HG03439 (cell line): ENCODE measurements around the gene ZBTB7C.

Experiments used
- ATAC-seq: cut with Tn5 transposase; IDR thresholded peaks from one replicate; pipeline ENCODE4 v1.9.1; 2021; ENCODE audit warnings: mild to moderate bottlenecking, moderate library complexity; ENCODE audit not compliant: unreplicated experiment

The ZBTB7C gene

DNA sequence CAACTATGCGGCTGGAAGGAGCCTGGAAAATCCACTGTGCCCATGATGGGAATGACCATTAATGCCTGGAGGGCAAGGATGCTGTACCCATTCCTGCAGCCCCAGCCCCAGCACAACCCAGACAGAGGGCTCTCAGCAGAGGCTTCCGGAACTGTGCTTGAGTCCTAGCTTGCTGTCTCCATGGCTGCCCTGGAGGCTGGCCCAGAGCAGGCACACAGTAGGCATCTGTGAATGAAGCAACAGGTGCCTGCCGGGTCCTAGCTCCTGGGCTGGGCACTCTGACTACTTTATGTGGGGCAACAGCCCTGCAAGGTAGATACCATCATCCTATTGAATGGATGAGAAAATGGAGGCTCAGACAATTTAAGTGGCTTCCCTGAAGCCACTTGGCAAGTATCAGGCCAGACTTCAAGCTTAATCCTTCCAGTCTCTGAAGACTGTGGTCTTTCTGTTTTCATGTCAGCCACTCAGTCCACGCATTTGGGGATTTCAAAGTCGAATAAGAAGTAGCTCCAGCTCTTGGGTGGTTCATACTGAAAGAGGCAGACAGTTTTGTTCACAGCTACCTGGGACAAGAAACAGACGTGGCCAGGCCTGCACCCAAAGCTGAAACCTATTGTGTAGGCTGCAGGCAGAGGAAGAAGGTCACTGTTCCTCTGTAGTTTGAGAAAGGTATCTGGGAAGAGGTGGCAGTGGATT, 237.5 kb downstream of the ZBTB7C start:
- ATAC-seq = no peak

DNA sequence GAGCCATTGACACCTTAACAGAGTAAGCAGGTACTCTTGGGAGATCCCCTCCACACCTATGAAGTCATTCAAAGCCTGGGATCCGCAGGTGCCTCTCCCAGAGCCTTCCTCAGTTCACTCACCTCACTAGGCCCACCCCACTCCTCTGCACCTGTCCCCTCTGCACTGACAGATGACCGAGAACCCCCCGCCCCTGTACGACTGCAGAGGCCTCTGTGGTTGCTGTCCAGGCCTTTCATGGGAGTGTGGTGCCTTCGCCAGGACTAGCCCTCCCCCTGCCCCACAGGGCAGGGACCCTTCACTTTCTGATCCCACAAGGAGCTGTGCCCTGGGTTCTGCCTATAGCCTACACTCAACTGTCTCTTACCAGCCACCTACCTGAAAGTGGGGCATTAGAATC, 238.5 kb downstream of the ZBTB7C start:
- ATAC-seq = no peak

DNA sequence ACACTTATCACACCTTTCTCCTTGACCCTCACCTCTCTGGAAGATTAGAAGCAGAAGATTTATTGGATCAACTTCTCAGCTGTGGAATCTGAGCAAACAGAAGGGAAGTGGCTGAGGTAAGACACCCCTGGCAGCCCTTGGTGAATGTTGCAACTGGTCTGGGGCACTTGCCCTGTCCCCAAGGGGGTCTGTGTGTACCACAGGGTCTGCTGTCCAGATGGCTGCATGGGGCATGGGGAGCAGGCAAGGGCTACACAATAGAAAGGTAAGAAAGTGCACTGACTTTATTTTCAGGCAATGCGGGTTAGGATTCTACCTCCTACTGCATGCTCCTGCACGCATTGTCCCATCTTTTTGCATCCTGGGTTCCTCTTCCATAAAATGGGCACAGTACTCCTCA, 240.3 kb downstream of the ZBTB7C start:
- ATAC-seq = no peak

DNA sequence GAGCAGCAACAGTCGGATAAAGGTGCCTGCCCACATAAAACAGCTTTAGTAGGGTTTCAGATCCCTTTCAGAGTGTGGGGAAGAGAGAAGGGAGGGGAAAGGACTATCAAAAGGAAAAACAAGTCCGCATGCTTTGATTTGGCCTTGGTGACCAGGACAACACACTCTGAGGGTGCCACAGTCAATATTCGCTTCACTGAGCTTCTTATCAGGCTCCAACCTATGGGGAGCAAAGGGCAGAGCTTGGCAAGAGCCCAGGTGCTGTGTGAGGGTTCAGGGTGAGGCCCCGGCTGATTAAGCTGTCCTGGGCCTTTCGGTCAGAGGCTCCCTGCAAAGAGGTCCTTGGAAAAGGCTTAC, 241.3 kb downstream of the ZBTB7C start:
- no peak for ATAC-seq

DNA sequence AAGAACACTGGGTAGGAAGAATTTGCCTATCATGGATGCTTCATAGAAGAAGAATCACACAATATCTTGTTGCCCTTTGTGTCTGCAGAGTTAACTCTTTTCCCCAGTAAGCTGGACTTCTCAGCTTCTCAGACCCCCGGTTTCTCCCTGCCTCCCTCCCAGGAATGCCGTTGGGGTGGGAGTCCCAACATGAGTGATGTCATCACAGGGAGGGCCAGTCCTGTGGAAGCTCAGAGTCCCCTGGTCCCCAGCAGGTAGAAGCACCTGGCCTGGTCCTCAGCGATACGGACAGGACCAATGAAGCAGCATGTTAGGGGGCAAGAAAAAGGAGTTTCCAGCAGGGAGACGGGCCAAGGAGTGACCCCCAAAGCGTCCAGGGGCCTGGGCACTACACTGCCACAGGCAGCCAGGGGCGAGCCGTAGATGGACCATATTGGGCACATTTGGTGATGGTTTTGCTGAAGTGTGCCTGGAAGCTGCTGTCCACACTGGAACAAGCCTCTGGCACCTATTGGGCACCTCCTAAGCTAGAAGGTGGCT, 242.8 kb downstream of the ZBTB7C start:
- ATAC-seq = no peak

DNA sequence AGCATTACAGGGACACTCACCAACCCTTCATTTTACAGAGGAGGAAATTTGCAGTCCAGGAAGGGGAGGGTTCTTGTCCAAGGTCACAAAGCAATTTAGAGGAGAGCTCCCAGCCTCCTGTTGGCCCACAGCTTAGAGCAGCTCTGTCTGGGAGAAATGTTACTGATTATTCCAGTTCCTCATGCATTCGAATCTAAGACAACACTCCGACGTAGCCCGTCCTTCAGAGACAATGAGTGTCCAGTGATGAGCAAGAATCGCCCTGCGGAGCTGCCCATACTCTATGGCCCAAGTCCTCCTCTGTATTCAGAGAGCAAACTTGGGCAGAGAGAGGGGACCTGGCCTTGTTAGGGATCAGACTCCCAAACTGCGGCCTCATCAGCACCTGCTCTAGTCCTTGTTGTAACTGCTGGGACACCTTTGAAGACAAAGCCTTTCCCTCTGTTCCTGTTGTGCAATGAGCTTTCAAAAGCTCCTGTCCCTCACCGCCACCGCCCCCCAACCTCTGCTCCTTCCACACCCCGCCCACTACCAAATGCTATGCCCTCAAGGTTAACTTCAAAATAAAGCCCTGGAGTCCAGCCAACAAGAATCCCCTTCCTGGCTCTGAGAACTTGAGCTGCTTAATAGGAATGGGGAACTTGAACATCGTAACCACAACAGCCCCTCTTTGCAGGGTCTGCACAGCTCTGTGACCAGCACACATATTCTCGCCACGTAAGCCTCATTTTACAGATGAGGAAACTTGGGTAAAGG, 243.9 kb downstream of the ZBTB7C start:
- no peak for ATAC-seq

DNA sequence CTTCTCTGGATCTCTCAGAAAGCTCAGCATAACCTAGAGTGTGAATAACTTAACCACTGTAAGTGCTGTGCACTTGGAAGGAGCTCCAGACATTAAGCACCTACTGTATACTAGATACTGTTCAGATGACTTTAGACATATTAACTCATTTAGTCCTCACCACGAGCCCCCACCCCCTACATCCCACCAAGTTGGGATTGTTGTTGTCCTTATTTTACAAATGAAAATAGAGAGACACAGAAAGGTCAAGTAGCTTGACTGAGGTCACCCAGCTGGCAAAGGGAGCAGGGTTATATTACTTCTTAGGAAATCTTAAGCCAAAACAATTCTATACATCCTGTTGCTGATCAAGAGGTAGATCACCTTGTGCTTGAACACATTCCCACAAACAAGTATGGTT, 244.5 kb downstream of the ZBTB7C start:
- no peak for ATAC-seq

DNA sequence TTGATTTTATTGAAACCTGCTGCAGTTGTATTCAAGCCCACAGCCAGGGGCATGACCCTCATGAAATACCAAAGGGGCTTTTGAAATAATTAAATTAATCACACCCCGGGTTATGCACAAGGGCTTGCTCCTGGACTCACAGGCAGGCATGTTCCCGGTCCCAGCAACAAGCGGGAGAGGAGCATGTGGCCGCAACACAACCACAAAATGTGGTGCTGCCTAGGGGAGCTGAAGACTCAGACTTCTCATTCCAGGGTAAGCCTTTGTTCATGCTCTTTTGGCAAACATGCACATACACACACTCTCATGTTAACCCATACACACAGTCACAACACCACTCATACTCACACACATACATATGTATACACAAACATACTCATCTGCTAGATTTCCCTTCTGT, 245.1 kb downstream of the ZBTB7C start:
- no peak for ATAC-seq

DNA sequence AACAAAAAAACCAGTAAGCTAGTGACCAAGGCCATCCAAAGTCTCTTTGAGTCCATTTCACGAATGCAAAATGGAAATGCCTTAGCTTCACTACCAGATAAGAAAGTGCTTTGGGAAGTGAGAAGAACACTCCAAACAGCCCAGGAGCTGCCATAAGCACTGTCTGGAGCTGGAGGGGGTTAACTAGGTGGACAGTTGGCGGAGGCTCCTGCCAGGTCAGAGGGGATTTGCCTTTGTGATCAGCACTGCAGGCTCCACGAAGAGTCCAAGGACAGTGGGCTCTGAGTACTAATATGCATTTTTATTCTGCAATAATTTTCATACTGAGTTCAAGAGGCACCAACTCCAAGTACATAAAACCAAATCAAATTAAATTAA, 245.5 kb downstream of the ZBTB7C start:
- no peak for ATAC-seq

DNA sequence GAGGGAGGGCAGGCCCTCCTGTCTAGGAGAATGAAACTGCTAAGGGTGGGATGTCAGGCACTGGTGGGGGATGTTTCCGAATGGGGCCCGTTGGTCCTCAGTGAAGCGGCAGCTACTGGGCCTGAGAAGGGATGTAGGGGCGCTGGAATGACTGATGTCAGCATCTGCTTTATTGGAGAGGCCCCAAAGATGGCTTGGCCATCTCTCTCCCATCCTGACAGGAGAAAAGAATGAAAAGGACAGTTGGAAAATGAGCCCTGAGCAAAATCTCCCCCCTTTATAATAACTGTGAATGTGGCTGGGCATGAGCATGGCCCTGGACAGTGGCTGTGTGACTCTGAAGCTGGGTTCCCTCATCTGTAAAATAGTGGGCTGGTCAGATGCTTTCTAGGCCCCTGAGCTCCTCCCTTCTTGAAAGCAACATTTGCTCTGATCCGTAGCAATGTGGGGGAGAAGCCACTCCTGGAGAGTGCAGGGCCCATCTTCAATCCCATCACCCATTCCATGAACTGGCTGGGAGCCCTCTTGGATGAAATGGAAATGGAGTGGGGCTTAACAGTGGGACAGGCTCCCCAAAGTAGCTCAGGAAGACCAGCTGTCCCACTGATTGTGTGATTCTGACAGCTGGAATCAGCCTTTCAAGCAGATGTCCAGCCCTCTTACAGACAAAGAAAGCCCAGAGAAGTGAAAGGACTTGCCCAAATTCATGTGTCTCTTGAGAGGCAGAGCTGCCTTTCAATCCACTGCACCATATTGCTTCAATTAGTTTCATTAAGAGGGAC, 246.0 kb downstream of the ZBTB7C start:
- no peak for ATAC-seq

DNA sequence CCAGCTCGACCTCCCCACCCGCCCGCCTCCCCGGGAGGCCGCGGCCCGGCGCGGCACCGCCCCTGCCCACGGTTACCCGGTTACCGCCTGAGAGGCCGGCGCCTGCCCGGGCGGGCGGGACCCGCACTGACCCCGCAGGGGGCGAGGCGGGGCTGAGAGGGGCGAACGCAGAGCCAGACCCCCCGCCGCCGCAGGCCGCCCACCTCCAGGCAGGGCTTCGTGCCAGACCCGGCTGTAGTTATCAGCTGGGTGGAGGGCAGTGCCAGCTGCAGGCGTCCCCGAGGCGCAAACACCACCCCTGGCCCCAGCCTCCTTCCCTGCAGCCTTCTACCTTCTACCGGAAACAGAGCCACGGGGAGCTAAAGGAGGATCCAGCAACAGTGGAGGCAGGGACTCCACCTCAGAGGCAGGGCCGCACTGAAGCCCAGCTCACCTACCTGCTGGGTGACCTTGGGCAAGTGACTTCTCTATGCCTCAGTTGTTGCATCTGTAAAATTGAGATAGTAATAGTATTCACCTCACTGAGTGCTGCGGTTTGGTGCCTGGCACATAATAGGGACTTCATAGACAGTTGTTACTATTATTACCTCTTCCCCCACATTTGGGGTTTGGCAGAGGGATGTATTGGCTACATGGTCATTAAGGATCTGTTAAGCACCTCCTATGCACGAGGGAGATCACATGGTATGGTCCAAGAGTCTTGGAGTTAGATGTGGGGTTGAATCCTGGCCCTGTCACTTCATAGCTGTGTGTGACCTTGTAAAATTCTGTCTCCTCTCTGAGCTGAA, 247.1 kb downstream of the ZBTB7C start:
- peak; percentile 47 for ATAC-seq

DNA sequence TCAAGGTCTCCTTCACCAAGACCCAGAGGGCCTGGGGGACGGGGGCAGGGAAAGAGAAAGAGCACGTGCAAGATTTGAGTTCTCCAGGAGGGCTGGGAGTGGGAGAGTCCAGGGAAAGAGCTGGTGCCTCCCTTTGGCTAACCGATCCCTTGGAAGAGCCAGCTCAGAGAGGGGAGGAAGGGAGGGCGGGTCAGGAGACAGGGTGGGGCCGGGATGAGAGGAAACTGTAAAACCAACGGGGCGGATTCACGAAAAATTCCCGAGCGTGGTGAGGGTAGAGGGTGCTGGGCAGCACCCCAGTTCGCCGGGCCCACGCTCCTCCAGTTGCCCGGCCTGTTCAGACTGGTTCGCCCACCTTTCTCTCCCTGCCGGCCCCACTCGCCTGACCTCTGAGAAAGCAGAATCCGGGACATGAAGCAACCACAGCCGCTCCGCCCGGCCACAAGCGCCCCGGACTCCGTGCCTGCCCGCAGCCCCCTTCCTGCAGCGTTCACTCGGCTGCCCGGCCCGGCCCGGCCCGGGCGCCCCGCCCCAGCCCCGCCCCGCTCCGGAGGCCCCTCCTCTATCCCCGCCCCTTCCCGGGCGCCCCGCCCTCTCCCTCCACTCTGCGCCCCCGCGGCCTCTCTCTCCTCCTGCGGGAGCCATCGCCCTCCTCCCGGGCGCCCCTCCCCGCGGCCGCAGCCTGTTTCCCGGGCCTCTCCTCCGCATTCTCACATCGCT, 247.8 kb downstream of the ZBTB7C start:
- peak; percentile 67 for ATAC-seq

DNA sequence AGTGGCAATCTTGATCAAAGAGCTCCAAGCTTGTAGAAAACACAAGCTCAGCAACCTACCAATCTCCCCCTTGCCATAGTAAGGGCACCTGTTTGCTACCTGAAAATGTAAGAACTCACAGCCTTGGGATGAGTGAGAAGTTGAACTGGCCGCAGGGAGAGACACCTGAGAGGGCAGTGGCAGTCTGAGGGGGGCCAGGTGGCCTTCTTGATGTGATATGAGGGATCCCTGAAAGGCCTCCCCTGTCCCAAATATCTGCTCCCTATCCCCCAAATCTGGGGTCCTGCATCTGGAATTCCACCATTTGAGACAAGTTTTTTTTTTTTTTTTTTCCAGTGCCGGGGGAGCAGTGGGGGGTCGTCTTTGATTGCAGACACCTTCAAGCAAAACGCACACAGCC, 248.6 kb downstream of the ZBTB7C start:
- ATAC-seq = no peak

DNA sequence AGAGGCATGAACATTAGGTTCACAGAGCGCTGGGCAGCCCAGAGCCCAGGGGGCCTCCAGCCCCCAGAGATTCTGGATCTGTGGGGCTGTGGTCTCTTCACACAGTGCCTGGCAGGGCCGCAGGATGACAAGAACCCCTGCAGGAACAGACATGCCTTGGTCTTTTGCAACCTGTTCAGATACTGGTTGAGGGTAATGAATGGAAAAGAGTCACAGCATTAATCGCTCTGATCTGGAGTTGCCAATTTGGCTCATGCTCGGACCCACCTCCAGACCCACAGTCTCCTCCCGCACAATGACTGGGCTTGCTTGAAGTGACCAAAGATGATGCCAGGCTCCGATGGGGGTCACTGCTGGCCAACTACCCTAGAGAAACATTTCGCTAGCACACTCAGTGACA, 249.4 kb downstream of the ZBTB7C start:
- no peak for ATAC-seq

DNA sequence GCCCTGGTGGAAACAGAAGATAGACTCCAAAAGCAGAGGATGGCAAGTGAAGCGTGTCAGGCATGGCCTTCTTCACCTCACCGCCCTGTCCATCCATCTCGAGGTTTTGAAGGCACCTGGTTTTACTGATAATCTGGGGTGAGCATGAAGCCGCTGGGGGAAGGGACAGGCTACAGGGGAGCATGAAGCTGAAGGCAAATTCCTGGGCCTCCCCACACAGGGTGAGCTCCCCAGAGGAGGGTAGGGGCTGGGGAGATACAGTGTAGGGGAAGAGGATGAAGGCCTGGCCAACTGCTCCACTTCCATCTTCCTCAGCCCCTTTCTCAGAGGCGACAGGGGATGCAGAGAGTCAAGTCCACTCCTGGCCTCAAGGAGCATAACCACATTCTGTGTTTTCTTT, 250.5 kb downstream of the ZBTB7C start:
- ATAC-seq = no peak

DNA sequence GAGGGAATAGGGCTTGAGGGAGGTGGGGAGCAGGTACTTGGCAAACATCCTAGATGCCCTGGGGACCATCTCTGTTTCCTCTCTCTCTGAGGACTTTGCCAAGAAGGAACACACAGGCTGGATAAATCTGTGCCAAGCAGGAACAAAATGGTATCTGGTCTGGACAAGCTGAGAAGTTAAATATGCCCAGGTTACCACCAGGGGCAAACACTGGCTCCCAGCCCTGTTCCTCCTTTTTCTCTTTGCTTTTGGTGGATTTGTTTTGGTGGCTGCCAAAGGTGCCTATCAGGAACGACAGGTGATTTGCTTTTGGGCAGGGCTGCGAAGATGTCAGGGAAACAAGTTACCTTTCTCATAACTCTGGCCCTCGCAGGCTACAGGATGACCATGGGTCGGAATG, 251.2 kb downstream of the ZBTB7C start:
- ATAC-seq = no peak

DNA sequence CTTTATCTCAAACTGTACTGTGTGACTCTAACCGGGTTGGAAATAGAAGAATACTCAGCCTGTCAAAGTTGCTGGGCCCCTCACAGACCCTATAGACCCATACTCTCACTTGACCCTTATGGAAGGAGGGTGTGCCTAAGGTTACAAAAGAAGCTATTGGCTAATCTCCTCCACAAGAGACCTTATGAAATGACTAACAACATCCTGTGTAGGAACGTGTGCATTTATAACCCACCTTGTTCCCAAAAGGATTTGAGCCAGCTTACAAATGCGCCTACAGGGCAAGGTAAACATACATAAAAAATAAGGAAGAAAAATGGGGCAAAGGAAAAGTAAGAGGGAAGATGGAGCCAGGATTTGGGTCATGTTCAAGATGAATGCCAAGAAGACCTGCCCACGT, 253.3 kb downstream of the ZBTB7C start:
- no peak for ATAC-seq

DNA sequence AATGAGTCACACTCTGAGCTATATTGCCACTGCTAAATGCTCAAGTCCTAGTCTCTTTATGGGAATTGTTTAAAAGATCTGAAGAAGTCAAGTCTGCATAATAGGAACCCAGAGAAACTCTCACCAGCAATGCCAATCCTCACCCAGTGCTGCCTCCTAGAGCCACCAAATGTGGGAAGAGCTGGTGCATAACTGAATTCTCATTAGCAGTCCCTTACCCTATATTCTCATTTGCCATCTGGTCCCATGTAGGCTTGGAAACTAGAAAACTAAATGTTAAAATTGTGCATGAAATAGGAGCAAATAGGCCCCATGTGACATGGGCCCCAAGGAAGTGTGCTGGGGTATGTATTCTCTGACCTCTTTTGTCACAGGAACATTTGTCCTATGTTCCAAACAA, 254.4 kb downstream of the ZBTB7C start:
- ATAC-seq = no peak

DNA sequence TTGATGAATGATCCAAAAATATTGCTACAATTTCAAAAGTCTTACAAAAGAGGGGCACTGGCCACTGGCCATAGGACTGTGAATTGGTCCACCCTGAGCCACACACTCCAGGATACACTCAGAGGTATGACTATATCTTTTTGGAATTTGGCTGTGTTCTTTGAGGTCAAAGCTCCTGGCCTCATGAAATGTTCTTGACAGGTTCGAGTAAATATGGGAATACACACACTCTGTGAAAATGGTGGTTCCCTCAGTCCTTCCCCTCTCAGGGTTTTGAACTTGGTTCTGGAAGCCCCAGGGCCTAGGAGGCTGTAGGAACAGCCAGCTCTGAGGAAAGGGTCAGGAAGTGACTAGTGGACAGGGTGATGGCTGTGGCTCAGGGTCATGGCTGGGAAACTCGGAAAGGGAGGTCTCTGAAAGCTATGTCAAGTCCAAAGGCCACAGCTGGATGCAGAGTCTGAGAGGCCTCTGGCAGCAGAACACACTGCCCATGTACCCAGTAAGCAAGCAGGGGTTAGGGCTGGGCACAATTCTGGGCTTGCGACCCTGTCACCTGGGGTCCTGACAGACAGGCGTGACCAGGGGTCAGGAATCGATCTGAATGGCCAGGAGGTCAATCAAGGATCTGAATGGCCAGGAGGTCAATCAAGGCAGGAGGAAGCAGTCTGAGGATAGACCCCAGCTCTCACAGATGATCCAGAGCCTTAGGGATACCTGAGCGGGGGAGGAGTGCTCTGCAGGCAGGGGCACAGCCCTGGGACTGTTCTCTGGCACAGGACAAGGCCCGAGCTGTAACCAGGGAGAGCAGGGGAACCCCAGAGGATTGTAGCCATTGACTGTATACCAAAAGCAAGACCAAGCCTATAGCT, 255.3 kb downstream of the ZBTB7C start:
- ATAC-seq = no peak
